ENCODE measurements around the gene SUN5. TPM values are rescaled to one million over a fixed set of nuclear protein-coding genes. Genes with fewer than 3 reads are reported as not detected.

SUN5 gene
- total and polyA plus RNA-seq, 2 donors (not counting 3 experiments of a cell fraction or from before 2014, with no cell fraction given) = not detected

GRCh38 chr20:33028875-33029274, 24.6 kb upstream of the SUN5 start:
- dilution Hi-C loops (cut with MboI; ENCODE audit: extremely low pct_ligation_motif_present, low sequenced_read_pairs) (no loop called here), intact Hi-C loops (cut with micrococcal nuclease) (no loop called here)
- FAIRE-seq = no peak
- DNase-seq (ENCODE audit: low read depth, low spot score) = no peak
- H3K9ac ChIP-seq (replicated peaks; ENCODE audit: extremely low read depth, insufficient read depth, low read length) = no peak overlapping the region
- no peak overlapping the region for H2AFZ ChIP-seq (ENCODE audit: low read depth, low read length)
- H3K27me3 ChIP-seq (ENCODE audit: control insufficient read depth in 2 of 2, insufficient read depth in 2 of 2, low read length in 2 of 2) = no peaks in the 10 kb centered on the region
- H3K4me1 ChIP-seq (ENCODE audit: control insufficient read depth, extremely low read depth, insufficient read depth, low read length) = no peaks in the 10 kb centered on the region
- H3K4me2 ChIP-seq (ENCODE audit: insufficient read depth, low read length) = no peak overlapping the region
- POLR2A ChIA-PET = no interaction called here
- CTCF ChIA-PET = no interaction called here
- no peak for TF ChIP-seq POLR2A (IDR thresholded peaks at IDR 0.05; ENCODE audit: low read depth, low read length)
- TF ChIP-seq, protein P1, sequence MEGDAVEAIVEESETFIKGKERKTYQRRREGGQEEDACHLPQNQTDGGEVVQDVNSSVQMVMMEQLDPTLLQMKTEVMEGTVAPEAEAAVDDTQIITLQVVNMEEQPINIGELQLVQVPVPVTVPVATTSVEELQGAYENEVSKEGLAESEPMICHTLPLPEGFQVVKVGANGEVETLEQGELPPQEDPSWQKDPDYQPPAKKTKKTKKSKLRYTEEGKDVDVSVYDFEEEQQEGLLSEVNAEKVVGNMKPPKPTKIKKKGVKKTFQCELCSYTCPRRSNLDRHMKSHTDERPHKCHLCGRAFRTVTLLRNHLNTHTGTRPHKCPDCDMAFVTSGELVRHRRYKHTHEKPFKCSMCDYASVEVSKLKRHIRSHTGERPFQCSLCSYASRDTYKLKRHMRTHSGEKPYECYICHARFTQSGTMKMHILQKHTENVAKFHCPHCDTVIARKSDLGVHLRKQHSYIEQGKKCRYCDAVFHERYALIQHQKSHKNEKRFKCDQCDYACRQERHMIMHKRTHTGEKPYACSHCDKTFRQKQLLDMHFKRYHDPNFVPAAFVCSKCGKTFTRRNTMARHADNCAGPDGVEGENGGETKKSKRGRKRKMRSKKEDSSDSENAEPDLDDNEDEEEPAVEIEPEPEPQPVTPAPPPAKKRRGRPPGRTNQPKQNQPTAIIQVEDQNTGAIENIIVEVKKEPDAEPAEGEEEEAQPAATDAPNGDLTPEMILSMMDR (IDR thresholded peaks at IDR 0.05; ENCODE audit: extremely low read depth in 1 of 2, insufficient read depth in 1 of 2, low read depth in 1 of 2, low read length in 2 of 2) = no peak
- TF ChIP-seq EZH2 (IDR thresholded peaks at IDR 0.05; ENCODE audit: borderline replicate concordance, low read depth, low read length, severe bottlenecking) = no peak
- no peak for TF ChIP-seq GATA2 (IDR thresholded peaks at IDR 0.05; ENCODE audit: insufficient read depth, insufficient read length, low read depth, low read length)
- TF ChIP-seq, protein P2, sequence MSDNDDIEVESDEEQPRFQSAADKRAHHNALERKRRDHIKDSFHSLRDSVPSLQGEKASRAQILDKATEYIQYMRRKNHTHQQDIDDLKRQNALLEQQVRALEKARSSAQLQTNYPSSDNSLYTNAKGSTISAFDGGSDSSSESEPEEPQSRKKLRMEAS (IDR thresholded peaks at IDR 0.05; ENCODE audit: insufficient read depth, insufficient read length) = no peak
- TF ChIP-seq FOS (IDR thresholded peaks at IDR 0.05; ENCODE audit: borderline replicate concordance, insufficient read depth, low read length) = no peak
- TF ChIP-seq MYC (IDR thresholded peaks at IDR 0.05; ENCODE audit: low read depth, low read length) = no peak
- no peak for TF ChIP-seq POLR2AphosphoS5 (IDR thresholded peaks at IDR 0.05; ENCODE audit: insufficient read depth, low read depth, low read length)
- no peaks in the 10 kb centered on the region for H4K20me1 ChIP-seq (replicated peaks; ENCODE audit: control insufficient read depth, extremely low read depth, insufficient read depth, low read length)
- H3K36me3 ChIP-seq (ENCODE audit: control insufficient read depth in 2 of 2, extremely low read depth in 1 of 2, insufficient read depth in 2 of 2, low read length in 2 of 2) = no peaks in the 10 kb centered on the region
- no peaks in the 10 kb centered on the region for H3K9me3 ChIP-seq (replicated peaks; ENCODE audit: control insufficient read depth, insufficient read depth, low read length)
- no peak overlapping the region for H3K4me3 ChIP-seq (replicated peaks in 1 of 3; ENCODE audit: insufficient read depth in 1 of 3, low read depth in 1 of 3, low read length in 3 of 3)
- no peak overlapping the region for H3K27ac ChIP-seq (ENCODE audit: insufficient read depth, low read depth, low read length)
- BruUV-seq (replicated peaks) = no TSS peak
- H3K9me1 ChIP-seq (replicated peaks; ENCODE audit: control insufficient read depth, extremely low read depth, insufficient read depth, low read length) = no peaks in the 10 kb centered on the region
- no peaks in the 10 kb centered on the region for H3K79me2 ChIP-seq (ENCODE audit: control insufficient read depth, insufficient read depth, low read length)
